Measurements from ENCODE around the gene MIDN.
"Not testable (repeated sequence)": the region's sequence is repeated elsewhere in the genome, so short reads cannot be mapped to it uniquely, and the experiment has no call there.

Gene MIDN

DNA sequence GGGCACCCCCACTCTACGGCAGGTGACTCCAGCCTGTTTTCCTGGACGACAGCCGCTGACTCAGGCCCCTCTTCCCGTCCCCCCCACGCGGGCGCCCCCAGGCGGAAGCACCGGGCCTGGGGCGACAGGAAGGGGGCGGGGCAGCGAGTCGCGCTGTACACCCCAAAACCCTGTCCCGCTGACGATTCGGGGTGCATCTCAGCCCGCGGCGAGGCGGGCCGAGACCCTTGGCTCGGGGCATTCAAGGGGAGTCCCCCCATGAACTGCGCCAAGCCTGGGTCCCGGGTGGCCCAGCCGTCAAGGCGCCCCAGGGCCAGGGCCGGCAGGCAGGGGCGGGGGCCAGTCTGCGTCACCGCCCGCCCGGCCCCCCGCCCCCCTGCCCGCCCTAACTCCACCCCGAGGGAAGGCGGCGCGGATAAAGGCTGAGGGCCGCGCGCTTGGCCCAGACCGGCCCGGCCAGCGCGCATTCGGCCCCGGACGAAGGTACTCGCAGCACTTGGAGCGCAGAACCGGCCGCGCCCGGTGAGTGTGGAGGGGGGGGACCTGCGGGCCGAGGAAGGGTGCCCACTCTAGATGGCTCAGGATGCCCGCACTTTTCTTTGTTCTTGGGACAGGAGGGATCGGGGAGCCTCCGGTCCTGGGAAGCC, at the start of gene MIDN:
Gene MIDN, plus strand, starts transcription at position 445 of the 647 bp plus-strand sequence. CDS start 1,714 bp downstream, outside the sequence.
- no peak for DNase-seq (ENCODE audit: low read depth)

DNA sequence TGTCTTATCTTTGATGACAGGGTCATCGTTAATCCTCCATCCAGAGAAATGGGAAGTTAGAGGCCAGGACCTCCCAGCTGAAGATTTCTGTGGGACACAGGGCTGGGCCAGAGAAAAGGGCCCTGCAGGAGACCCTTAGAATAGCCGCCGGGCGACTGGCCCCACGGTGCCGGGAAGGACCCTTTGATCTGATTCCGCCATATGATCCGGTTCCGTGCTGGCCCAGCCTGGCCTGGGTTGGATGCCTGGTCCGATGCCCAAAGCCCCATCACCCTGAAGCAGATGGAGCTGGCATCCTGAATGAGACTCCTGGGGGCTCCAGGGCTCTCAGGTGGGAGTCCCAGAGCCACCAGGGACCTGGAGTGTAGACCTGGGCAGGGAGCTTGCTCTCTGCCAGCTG, 48.9 kb upstream of the MIDN start:
- DNase-seq (ENCODE audit: low read depth) = no peak

DNA sequence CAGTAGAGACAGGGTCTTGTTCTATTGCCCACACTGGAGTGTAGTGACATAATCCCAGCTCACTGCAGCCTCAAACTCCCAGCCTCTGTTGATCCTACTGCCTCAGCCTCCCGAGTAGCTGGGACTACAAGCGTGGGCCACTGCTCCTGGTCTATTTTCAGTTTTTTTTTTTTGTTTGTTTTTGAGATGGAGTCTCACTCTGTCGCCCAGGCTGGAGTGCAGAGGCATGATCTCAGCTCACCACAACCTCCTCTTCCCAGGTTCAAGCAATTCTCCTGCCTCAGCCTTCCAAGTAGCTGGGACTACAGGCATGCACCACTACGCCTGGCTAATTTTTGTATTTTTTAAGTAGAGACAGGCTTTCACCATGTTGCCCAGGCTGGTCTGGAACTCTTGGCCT, 47.8 kb upstream of the MIDN start:
- DNase-seq (ENCODE audit: low read depth) = not testable (repeated sequence)

DNA sequence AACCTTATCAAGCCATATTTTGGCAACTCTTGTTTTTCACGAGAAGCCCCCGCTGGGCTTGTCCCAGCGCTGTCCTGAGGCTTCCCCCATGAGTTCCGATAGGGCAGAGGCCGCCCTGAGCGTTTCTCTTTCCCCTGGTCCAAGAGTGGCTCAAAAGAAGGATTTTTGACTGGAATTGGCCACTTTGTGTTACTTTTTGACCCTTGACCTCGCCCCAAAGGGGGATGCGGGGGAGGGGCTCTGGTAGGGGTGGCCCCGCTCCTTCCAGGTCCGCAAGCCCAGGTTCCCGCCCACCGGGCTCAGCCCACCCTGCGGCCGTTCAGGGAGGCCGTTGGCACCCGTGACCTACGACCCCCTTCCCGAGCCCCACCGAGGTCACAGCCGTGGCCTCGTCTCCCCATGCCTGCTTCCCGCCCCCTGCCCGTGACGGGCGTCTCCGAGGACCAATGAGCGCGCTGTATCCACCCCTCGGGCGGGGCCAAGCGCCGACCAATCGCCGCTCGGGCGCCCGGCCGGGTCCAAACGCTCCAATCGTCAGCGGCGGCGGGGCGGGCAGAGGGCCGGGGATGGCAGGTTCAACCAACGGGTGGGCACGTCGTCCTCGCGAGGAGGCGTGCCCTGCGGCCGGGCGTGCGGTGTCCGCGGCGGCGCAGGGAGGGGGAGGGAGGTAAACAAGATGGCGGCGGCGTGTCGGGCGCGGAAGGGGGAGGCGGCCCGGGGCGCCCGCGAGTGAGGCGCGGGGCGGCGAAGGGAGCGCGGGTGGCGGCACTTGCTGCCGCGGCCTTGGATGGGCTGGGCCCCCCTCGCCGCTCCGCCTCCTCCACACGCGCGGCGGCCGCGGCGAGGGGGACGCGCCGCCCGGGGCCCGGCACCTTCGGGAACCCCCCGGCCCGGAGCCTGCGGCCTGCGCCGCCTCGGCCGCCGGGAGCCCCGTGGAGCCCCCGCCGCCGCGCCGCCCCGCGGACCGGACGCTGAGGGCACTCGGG, 43.0 kb upstream of the MIDN start, which contains the start of gene STK11:
Gene STK11, plus strand, starts transcription at position 665 of the 986 bp plus-strand sequence. CDS start 1,136 bp downstream, outside the sequence.
- DNase-seq (ENCODE audit: low read depth) = peak; percentile 98

DNA sequence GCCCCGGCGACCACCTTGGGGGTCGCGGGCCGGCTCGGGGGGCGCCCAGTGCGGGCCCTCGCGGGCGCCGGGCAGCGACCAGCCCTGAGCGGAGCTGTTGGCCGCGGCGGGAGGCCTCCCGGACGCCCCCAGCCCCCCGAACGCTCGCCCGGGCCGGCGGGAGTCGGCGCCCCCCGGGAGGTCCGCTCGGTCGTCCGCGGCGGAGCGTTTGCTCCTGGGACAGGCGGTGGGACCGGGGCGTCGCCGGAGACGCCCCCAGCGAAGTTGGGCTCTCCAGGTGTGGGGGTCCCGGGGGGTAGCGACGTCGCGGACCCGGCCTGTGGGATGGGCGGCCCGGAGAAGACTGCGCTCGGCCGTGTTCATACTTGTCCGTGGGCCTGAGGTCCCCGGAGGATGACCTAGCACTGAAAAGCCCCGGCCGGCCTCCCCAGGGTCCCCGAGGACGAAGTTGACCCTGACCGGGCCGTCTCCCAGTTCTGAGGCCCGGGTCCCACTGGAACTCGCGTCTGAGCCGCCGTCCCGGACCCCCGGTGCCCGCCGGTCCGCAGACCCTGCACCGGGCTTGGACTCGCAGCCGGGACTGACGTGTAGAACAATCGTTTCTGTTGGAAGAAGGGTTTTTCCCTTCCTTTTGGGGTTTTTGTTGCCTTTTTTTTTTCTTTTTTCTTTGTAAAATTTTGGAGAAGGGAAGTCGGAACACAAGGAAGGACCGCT, 42.1 kb upstream of the MIDN start:
- no peak for DNase-seq (ENCODE audit: low read depth)

DNA sequence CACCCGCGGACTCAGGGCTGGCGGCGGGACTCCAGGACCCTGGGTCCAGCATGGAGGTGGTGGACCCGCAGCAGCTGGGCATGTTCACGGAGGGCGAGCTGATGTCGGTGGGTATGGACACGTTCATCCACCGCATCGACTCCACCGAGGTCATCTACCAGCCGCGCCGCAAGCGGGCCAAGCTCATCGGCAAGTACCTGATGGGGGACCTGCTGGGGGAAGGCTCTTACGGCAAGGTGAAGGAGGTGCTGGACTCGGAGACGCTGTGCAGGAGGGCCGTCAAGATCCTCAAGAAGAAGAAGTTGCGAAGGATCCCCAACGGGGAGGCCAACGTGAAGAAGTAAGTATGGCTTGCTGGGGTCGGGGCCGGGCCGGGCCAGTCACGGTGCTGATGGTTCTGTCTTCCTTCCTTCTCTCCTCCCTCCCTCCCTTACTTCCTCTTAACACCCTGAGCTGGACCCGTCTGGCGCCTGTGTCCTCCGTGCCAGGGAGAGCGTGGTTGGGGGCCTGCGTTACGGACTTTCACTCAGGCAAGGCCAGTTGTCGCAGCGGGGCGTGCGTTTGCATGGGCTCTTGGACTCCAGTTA, 41.4 kb upstream of the MIDN start:
- DNase-seq (ENCODE audit: low read depth) = no peak

DNA sequence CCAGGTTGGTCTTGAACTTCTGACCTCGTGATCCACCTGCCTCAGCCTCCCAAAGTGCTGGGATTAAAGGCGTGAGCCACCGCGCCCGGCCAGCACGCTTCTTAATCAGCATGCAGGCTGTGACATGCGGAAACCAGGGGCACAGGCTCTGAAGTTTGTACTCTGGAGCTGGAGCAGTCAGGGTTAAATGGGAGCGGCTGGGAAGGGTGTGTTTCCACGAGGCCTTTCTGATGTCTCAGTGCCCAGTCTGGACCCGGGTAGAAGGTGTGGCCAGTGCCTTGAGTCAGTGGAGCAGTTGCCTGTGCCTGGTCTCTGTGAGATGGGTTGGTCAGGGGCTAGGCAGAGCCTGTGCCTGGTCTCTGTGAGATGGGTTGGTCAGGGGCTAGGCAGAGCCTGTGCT, 39.6 kb upstream of the MIDN start:
- not testable (repeated sequence) for DNase-seq (ENCODE audit: low read depth)

DNA sequence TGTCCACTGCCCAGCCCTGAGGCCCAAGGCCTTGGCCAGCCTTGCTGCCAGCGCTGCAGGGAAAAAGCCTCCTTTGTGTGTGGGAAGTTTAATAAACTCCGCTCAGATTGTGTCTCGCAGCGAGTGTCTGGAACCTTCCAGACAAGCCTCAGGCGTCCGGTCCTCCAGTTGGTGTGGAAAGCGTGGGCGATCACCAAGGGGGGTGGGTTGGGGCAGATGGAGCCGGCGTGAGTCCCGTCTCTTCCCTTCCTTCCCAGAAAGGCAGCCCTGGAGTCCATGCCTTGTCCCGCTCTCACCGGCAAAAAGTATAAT, 38.2 kb upstream of the MIDN start:
- DNase-seq (ENCODE audit: low read depth) = no peak

DNA sequence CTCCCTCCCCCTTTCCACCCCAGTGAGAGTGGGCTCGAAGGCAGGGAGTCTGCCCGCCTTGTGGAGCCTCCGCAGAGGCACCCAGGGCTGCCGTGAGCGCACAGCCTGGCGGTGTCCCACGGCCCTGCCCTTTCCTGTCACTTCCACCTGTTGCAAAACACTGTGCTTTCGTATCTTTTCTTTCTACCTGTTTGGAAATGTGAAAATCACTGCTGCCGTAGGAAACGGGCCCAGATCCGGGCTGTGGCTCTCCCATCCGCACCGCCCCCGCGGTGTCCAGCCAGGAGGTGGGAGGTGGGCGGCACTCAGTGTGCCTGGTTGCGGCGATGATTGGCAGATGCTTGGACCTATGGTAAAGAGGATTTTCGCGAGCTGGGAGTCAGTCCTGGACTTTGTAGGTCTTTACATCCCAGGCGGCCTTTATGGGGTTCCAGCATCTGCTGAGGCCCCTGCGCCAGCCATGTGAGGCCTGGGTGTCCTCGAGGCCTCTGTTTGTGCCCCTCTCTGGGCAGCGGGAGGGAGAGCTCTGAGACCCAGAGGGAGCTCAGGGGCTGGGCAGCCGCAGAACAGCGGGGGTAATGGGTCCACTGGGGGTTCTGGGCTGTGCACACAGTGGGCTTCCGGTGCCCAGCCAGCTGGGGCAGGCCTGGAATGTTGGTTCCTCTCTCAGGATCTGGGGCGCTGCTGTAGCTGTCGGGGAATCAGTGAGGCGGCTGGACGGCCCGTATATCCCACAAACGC, 36.7 kb upstream of the MIDN start:
- no peak for DNase-seq (ENCODE audit: low read depth)

DNA sequence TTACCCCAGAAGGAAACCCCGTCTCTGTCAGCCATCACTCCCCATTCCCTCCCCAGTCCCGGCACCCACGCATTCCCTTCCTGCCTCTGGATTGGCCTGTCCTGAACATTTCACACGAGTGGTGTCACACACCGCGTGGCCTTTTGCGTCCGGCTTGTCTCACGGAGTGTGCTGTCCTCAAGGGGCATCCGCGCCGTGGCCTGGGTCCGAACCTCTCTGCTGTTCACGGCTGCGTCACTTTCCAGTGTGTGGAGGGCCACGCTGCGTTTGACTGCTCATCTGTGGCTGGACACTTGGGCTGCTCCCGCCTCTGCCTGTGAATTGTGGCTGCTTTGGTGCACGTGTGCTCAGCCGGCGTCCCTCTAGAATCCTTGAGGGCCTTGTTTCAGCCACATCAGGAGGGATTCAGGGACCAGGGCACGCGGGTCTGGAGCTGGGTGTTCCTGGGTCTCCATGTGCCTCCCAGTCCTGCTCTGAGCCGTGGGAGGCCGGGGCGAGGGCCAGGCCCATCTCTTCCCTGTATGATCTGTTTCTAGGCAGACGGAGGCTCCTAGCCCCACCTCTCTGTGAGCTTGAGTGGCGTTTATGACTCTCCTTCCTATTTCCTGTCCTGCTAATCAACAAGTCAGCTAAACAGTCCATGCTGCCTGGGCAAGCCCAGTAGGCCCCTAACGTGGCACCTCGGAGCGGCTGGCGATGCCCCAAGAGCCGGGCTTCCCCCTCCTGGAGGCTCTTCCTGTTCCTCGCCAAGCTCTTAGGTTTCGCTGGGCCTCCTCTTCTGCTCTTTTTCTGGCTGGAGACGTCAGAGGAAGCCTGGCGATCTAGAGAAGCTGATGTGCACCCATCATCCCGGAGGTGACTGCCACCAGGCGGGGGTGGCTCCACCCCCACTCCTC, 34.7 kb upstream of the MIDN start:
- DNase-seq (ENCODE audit: low read depth) = no peak

DNA sequence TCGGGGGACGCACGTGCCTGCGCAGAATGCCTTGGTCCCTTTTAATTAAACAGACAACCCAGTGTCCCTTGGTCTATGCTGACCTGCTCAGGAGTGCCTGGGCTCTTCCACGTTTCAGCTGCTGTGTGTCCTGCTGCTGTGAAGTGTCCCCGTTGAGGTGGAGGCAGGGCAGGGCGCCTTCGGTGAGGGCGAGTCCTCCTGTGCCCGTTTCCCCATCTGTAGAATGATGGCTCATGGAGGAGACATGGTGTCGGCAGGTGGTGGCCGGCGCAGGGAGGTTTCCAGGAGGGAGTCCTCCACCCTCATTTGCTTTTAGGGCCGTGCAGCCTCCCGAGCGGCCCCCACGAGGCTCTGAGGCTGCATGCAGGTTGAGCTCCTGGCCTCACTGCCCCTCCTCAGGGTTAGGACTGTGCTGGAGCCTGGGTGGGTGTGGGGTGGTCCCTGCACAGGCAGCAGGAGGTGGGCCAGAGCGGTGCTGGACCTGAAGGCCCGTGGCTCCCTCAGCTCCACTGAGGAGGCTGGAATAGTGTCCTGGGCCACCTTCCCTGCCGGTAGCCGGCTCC, 34.0 kb upstream of the MIDN start:
- no peak for DNase-seq (ENCODE audit: low read depth)

DNA sequence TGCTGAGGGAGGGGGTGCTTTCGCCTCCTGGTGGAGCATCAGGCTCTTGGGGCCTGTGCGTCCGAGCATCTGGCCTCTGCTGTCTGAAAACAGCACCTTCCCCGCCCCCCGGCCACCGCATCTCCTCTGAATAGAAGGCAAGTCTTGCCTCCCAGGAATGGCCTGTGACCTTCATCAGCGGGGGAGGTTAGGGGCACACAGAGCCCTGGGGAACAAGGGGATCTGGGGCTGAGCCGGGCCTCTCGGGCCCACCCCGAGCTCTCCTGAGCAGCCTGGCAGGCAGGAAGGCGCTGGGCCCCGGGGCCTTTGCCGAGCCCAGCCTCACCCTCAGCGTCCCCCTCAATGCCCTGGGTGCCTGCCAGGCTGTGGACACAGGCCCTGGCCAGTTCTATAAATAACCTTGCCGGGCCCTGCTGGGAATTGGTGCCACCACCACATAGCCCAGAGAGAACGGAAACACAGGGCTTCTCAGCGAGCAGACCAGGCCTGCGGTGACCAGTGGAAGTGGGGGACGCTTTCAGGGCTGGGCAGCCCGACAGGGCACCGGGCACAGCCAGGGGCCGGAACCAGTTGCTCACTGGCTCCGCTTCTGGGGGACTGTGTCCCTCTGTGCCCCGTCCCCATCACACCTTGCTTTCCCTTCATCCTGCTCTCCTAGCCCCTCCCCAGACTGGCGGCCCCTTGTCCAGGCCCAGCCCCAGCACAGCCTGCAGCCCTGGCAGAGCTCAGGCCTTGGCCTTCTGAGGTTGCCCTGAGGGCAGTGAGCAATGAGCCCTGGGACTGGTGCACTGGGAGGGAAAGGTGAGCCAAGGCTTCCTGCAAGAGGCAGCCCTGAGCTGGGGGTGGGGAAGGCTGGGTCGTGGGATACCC, 33.3 kb upstream of the MIDN start:
- no peak for DNase-seq (ENCODE audit: low read depth)

DNA sequence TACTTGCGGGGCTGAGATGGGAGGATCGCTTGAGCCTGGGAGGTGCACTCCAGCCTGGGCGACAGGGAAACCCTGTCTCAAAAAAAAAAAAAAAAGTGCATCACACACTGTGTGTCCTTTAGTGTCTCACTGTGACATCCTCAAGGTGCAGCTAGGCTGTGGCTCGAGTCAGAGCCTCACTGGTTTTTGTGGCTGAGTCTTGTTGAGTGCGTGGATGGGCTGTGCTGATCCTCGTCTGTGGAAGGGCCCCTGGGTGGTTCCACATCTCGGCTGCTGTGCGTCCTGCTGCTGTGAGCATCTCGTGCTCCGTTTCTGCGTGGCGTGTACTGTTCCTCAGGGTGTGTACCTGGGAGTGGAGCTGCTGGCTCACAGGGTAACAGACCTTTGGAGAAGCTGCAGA, 31.6 kb upstream of the MIDN start:
- no peak for DNase-seq (ENCODE audit: low read depth)

DNA sequence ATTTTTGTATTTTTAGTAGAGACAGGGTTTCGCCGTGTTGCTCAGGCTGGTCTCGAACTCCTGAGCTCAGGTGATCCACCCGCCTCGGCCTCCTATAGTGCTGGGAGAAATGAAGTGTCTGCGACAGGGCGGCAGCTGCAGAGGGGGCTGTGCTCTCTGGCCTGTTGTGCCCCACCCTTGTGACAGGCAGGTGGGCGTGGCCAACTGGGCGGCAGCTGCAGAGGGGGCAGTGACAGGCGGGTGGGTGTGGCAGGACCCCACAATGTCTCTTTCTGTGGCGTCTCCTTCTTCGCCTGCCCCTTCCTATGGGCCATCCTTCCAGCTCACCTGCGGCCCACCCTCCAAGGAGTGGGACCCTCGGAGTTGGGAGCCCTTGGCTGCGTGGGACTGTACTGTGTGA, 31.0 kb upstream of the MIDN start:
- DNase-seq (ENCODE audit: low read depth) = no peak

DNA sequence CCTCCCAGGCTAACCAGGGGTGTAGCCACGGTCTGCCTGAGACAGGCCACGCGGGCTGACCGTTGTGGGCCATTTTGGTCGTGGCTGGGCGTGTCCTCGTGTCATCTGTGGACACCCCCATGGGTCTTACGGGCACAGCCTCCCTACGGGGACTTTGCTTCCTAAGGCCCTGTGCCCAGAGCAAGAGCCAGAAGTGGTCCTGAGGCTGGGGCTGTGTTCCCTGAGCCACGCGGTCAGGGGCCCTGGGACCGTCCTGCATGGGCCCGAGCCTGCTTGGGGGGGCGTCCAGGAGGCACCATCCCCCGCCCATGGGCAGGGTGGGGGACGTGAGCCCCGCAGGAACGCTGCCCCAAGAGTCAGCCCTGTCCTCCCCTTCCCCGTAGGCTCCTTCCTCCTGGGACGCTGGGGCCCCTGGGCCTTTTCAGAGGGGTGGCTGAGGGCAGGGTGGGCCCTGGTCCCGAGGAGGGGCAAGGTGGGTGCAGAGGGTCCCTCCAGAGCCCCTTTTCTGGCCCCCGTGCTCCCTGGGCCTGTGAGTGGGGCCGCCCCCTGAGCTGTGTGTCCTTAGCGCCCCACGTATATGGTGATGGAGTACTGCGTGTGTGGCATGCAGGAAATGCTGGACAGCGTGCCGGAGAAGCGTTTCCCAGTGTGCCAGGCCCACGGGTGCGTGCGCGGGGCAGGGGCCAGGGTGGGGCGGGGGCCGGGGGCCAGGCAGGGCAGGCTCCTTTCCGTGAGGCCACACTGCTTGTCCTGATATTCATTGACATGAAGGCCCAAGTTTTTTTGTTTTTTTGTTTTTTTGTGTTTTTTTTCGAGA, 29.4 kb upstream of the MIDN start:
- DNase-seq (ENCODE audit: low read depth) = no peak

DNA sequence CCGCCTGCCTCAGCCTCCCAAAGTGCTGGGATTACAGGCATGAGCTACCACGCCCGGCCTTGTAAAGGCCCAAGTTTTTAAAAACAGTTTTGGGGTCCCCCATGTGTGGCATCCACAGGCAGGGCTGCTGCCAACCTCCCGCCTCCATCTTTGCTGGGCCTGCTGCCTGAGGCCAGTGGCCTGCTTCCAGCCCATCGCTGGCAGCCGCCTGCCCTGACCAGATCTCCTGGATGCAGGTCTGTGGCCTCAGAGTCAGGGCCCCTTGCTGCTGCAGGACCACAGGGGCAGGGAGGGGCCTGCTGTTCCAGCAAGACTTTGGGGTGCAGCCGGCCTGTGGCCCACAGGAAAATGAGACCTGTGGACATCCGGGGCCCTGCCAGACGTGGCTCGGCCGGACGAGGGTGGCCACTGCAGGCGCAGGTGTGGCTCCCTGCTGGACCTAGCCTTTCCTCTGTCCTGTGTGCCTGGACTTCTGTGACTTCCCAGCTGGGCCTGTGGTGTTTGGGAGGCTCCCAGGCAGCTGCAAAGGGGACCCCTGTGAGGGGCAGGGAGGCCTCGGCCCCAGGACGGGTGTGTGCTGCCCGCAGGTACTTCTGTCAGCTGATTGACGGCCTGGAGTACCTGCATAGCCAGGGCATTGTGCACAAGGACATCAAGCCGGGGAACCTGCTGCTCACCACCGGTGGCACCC, 28.5 kb upstream of the MIDN start:
- no peak for DNase-seq (ENCODE audit: low read depth)

DNA sequence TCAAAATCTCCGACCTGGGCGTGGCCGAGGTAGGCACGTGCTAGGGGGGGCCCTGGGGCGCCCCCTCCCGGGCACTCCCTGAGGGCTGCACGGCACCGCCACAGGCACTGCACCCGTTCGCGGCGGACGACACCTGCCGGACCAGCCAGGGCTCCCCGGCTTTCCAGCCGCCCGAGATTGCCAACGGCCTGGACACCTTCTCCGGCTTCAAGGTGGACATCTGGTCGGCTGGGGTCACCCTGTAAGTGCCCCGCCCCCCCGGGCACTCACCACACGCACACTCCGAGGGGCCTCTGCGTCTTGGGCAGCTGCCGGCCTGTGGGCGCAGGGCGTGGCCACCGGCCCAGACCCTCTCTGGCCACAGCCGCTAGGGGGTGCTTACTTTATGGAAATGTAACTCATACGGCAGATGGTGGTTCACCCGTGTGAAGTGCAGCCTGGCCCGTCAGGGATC, 27.9 kb upstream of the MIDN start:
- DNase-seq (ENCODE audit: low read depth) = no peak
